Testis (tissue), 2 donors: ENCODE data around the gene TM6SF1.

ENCODE experiments used
- CTCF ChIP-seq, 3 experiments: fragments of 450-650 bp in 2 of 3; fragments of 200-600 bp in 1 of 3; sonication (generic) in 1 of 3; IDR thresholded peaks; one replicate each; pipeline ENCODE4 v1.5.1; 2016 to 2019; ENCODE audit warnings: antibody characterized with exemption in 3 of 3, mild to moderate bottlenecking in 2 of 3, moderate library complexity in 1 of 3
- POLR2A ChIP-seq: fragments of 450-650 bp; IDR thresholded peaks from one replicate; pipeline ENCODE4 v1.6.1; 2017; ENCODE audit warnings: antibody characterized with exemption, mild to moderate bottlenecking, moderate library complexity

- TF ChIP-seq CTCF (IDR thresholded peaks at IDR 0.05) (no peak), POLR2A (no peak)
Observed at GRCh38 chr15:83114856-83115255, 7.4 kb downstream of the TM6SF1 start.
